Fibroblast of the aortic adventitia (primary cell): Measurements from ENCODE around the gene CCDC85A. TPM values are rescaled to one million over a fixed set of nuclear protein-coding genes. Genes with fewer than 3 reads are reported as not detected.

Source experiments
- DNase-seq: peaks from one replicate; pipeline ENCODE4 v3.0.0-alpha.2; 2010; ENCODE audit warnings: low read depth
- H3K4me3 ChIP-seq: 2 replicates; pipeline ENCODE4 v1.5.1; 2011; ENCODE audit warnings: low read depth, mild to moderate bottlenecking, control low read depth, low read length, moderate library complexity
- total RNA-seq: library from RNA; depleted of rRNA; stranded (reverse); fragments of >200 nt; gene quantifications from 2 replicates; pipeline ENCODE4 v1.2.3, GENCODE V29; 2012; ENCODE audit warnings: low replicate concordance
- TF ChIP-seq, protein P1 (sequence below): IDR thresholded peaks from 2 replicates; pipeline ENCODE4 v1.5.1; 2011; ENCODE audit warnings: mild to moderate bottlenecking, low read length, control low read depth, inconsistent platforms; ENCODE audit not compliant: insufficient read depth

CCDC85A gene
- total RNA-seq, 1 donor, result 0.45 TPM

DNA sequence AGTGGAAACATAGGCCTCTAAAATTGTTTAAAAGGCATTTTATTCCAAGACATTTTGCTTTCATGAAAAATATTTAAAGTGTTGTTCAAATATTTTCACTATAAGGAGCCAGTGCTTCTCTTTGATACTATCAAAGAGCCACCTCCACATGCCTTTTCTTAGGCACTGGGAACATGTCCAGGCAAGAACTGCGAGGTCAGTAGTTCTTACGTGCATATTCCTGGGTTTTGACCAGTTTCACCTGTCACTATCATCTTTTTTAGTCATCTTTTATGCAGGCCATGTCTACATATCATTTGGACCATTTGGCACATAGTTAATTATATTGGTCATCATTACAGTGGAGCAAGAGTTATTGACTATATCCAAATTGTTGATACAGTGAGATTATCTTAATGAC lies 195.3 kb downstream of the CCDC85A start:
- TF ChIP-seq, protein P1, sequence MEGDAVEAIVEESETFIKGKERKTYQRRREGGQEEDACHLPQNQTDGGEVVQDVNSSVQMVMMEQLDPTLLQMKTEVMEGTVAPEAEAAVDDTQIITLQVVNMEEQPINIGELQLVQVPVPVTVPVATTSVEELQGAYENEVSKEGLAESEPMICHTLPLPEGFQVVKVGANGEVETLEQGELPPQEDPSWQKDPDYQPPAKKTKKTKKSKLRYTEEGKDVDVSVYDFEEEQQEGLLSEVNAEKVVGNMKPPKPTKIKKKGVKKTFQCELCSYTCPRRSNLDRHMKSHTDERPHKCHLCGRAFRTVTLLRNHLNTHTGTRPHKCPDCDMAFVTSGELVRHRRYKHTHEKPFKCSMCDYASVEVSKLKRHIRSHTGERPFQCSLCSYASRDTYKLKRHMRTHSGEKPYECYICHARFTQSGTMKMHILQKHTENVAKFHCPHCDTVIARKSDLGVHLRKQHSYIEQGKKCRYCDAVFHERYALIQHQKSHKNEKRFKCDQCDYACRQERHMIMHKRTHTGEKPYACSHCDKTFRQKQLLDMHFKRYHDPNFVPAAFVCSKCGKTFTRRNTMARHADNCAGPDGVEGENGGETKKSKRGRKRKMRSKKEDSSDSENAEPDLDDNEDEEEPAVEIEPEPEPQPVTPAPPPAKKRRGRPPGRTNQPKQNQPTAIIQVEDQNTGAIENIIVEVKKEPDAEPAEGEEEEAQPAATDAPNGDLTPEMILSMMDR, result no peak
- DNase-seq, result no peak
- no peak overlapping the region for H3K4me3 ChIP-seq

DNA sequence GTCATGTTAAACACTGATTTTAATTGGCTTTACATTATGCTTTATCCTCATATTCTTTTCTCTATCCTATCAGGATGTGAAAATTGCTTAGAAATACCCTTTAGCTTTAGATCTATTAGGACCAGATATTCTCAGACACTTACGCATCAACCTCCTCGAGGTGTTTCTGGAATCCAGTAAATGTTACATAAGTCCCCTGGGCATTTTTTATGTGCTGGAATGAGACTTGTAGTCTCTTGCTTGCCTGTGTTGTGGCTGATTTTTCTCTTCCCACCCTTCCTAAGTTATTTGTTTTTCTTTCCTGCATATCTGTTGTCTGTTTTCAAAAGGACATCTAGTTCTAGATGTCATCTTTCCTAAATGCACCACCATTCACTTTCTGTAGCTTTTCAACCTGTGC lies 197.1 kb downstream of the CCDC85A start:
- TF ChIP-seq, protein P1, result no peak
- DNase-seq, result peak; percentile 9
- H3K4me3 ChIP-seq, result no peak overlapping the region

DNA sequence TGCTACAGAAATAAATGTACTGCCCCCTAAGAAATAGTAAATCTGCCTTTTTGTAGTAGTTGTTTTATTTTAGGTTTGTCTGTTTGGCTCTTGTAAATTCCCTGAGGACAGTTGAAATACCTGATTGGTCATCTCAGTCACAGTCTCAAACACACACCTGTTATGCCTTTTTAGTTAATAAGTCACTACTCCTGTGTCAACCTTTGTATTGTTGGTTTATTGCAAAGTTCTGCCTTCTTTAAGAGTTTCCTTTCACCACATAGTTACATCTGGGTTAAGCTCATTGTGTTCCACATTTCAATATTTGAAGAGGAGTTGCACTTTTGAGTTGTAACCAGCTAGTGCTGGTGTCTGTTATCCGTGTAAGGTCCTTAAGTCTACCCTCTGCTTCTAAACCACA lies 198.7 kb downstream of the CCDC85A start:
- no peak for DNase-seq
- TF ChIP-seq, protein P1, result no peak
- H3K4me3 ChIP-seq, result no peak overlapping the region

DNA sequence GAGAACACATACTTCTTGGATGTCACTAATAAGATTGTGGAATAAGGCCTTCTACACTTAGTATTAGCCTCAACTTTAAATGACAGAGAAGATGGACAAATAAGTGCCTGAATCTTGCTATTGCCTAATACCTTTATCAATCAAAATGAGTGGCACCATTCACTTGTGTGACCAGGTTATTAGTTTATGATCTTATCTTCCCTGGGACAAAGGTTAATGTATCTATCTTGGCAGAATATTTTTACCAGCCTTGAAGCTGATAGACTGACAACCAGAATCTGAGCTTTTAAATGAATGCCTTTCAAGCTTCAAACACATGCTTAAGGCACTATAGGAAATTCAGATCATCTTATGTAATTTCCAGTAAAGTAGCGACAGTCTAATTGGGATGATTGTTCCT lies 202.9 kb downstream of the CCDC85A start:
- TF ChIP-seq, protein P1, result no peak
- H3K4me3 ChIP-seq, result no peak overlapping the region
- DNase-seq, result no peak

DNA sequence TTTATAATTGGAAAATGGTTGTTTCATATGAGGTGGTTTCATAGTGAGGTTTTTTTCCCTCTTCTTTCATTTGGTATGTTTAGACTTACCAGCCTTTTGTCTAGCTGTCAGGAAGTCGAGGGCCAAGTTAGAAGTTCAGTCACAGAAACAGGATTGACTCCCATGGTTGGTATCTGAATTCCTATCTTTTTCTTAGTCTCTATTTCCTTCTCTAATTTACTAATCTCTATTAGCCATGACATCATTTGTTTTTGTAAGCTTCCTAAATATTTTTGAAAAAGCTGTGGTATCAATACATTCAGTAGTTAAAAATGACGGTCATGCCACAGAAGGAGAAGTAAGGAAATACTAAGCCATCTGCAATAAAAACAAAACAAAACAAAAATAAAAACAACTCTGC lies 206.9 kb downstream of the CCDC85A start:
- DNase-seq, result no peak

DNA sequence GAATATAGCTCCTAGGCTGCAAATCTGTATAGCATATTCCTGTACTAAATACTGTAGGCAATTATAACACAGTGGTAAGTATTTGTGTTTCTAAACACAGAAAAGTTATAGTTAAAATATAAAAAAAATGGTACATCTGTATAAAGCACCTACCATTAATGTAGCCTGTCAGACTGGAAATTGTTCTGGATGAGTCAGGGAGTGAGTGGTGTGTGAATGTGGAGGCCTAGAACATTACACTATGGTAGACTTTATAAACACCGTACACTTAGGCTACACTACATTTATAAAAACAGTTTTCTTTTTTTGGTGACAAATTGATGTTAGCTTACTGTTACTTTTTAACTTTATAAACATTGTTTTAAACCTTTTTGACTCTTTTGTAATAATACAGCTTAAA lies 226.3 kb downstream of the CCDC85A start:
- DNase-seq, result no peak
- H3K4me3 ChIP-seq, result no peak overlapping the region
- TF ChIP-seq, protein P1, result no peak

More for the DNA sequence above, 206.9 kb downstream of the CCDC85A start:
- TF ChIP-seq, protein P1, result no peak
- no peak overlapping the region for H3K4me3 ChIP-seq

DNA sequence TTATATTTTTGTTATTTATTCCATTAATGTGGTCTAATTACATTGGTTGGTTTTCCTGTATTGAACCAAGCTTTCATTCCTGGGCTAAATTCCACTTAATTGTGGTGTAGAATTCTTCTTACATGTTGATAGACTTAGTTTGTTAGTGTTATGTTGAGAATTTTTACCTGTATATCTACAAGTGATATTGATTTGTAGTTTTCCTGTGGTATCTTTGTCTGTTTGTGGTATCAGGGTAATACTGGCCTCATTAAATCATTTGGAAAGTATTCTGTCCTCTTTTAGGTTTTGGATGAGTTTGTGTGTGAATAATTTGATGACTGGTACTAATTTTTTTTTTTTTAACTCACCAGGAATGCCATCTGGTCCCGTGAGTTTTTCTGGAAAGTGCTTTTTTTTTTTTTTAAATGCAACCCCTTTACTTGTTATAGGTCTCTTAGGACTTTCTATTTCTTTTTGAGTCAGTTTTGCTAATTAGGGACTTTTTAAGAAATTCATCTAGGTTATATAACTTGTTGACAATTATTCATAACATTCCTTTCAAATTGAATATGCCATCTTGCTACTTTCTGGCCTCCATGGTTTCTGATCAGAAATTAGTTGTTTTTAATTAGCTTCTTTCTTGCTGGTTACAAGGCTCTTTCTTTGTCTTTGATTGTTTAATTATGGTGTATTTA lies 232.8 kb downstream of the CCDC85A start:
- DNase-seq, result no peak
- H3K4me3 ChIP-seq, result no peak overlapping the region
- TF ChIP-seq, protein P1, result no peak
